C4-2B (cell line): ENCODE measurements around the gene ANKRD33.

Source experiments
- H3K27ac ChIP-seq: fragments of 450-650 bp; 2 replicates; pipeline ENCODE4 v1.5.1; 2017
- ZFX ChIP-seq: fragments of 450-650 bp; IDR thresholded peaks from 2 replicates; pipeline ENCODE4 v1.6.1; 2017
- TF ChIP-seq, protein P1 (sequence below): fragments of 450-650 bp; conservative IDR thresholded peaks from 2 replicates; pipeline ENCODE4 v1.5.1; 2017; ENCODE audit warnings: mild to moderate bottlenecking

ANKRD33 gene

GRCh38 chr12:51889216-51890132 is 1.6 kb downstream of the ANKRD33 start:
- TF ChIP-seq, protein P1, sequence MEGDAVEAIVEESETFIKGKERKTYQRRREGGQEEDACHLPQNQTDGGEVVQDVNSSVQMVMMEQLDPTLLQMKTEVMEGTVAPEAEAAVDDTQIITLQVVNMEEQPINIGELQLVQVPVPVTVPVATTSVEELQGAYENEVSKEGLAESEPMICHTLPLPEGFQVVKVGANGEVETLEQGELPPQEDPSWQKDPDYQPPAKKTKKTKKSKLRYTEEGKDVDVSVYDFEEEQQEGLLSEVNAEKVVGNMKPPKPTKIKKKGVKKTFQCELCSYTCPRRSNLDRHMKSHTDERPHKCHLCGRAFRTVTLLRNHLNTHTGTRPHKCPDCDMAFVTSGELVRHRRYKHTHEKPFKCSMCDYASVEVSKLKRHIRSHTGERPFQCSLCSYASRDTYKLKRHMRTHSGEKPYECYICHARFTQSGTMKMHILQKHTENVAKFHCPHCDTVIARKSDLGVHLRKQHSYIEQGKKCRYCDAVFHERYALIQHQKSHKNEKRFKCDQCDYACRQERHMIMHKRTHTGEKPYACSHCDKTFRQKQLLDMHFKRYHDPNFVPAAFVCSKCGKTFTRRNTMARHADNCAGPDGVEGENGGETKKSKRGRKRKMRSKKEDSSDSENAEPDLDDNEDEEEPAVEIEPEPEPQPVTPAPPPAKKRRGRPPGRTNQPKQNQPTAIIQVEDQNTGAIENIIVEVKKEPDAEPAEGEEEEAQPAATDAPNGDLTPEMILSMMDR, result no peak; the same call in 1 of the 2 replicates
- TF ChIP-seq ZFX, result no peak
- no peak overlapping the region for H3K27ac ChIP-seq

- TF ChIP-seq ZFX, result no peak
- TF ChIP-seq, protein P1, result no peak
- H3K27ac ChIP-seq, result no peak overlapping the region
These were observed 2.2 kb downstream of the ANKRD33 start for GRCh38 chr12:51890133-51890464.

DNA sequence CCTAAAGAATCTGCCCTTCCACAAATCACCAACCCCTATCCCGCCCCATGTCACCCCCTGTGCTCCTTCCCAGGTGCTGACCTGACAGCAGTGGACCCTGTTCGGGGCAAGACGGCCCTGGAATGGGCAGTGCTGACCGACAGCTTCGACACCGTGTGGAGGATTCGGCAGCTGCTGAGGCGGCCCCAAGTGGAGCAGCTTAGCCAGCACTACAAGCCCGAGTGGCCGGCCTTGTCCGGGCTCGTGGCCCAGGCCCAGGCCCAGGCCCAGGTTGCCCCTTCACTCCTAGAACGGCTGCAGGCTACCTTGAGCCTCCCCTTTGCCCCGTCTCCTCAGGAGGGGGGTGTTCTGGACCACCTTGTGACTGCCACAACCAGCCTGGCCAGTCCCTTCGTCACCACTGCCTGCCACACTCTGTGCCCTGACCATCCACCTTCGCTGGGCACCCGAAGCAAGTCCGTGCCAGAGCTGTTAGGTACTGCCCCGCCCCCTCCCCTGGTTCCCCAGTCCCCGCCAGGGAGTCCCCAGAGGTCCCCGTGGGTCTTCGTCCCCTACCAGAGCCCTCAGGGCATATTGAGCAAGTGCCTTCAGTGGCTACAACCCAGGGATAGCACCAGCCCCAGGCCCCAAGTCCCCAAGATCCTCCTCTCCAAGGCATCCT is 2.7 kb downstream of the ANKRD33 start:
- TF ChIP-seq, protein P1, result no peak
- no peak for TF ChIP-seq ZFX
- H3K27ac ChIP-seq, result no peak overlapping the region

DNA sequence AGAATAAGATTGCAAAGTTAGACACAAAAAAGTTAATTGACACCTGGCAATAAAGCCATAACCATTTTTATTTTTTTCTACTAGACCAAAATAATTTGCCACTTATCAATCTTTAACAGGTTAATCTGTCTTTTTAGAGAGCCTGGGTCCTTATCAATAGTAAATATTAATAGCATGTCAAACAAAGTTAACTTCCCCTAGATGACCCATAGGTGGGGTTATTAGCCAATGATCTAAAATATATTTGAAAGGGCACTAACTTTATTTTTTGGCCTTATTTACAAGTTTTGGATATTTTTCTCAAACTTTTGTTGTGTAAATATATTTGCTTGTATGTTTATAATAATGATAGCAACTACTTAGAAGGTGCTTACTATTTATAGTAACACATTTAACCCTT is 3.9 kb downstream of the ANKRD33 start:
- TF ChIP-seq ZFX, result no peak
- TF ChIP-seq, protein P1, result peak; percentile 66
- H3K27ac ChIP-seq, result no peak overlapping the region

- H3K27ac ChIP-seq, result no peak overlapping the region
- no peak for TF ChIP-seq ZFX
- TF ChIP-seq, protein P1, result no peak
These were observed 5.9 kb downstream of the ANKRD33 start for GRCh38 chr12:51893786-51894185.

DNA sequence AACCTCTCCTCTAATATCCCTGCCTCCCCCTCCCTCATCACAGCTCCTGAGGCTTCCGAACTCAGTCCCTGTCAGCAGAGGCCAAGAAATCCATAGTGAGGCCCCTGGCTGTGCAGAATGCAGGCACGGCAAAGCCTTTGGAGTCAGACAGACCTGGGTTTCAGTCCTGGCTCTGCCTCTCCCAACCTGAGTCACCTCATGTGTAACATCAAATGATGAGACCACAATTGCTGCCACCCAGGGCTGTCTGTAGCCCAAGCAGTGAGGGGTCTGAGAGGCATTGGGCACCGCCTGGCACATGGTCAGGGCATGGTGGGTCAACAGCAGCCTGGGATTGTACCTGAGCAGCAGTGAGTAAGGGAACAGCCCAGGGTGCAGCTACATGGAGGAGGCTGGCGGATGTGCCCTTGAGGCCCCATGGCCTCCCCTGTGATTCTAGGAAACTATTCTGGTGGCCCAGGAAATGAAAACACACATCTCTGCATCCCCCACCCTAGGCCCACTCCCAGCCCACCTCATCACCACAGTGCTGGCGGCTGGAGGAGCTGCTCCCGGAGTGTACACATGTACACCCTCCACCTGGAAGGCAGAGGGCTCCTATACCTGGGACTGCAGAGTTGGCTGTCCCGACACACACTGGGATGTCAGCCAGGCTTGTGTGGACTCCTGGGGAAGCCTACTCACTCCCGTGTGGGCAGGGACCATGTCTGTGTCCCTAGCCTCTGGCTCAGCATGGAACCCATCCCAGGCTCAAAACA is 7.7 kb downstream of the ANKRD33 start:
- no peak for TF ChIP-seq ZFX
- TF ChIP-seq, protein P1, result no peak
- no peak overlapping the region for H3K27ac ChIP-seq

DNA sequence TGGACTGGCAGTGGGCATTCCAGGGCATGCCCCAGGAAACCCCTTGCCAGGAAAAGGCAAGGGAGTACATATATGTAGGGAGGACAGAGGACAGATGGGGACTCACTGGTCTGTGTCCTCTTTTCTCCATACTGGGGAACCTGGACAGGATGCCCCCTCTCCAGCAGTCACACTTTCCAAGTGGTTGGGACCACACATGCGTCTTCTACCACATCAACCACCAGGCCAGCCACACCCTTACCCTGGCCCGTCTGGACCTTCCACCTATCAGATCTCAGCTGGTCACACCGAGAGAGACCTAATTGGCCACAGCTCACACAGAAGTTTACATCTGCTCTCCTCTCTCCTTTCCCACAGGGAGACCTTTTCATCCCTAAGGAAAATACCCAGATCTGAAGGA is 8.3 kb downstream of the ANKRD33 start:
- TF ChIP-seq ZFX, result no peak
- TF ChIP-seq, protein P1, result no peak
- H3K27ac ChIP-seq, result no peak overlapping the region
